Coronary artery (tissue), 2 donors: ENCODE measurements around the gene TTC33.
"Not testable (repeated sequence)": the region's sequence is repeated elsewhere in the genome, so short reads cannot be mapped to it uniquely, and the experiment has no call there.

Source experiments
- DNase-seq: peaks from one replicate; pipeline ENCODE4 v3.0.0-alpha.2; 2017; ENCODE audit warnings: low spot score
- H3K27ac ChIP-seq, 2 donors: fragments of 200-600 bp; sonication (generic); one replicate each; pipeline ENCODE4 v1.5.1; 2016 to 2019
- H3K4me3 ChIP-seq: fragments of 200-600 bp; sonication (generic); 2 replicates; pipeline ENCODE4 v1.5.1; 2016; ENCODE audit warnings: mild to moderate bottlenecking, moderate library complexity
- CTCF ChIP-seq: fragments of 200-600 bp; sonication (generic); IDR thresholded peaks from one replicate; pipeline ENCODE4 v1.5.1; 2019; ENCODE audit warnings: antibody characterized with exemption

Gene TTC33

DNA sequence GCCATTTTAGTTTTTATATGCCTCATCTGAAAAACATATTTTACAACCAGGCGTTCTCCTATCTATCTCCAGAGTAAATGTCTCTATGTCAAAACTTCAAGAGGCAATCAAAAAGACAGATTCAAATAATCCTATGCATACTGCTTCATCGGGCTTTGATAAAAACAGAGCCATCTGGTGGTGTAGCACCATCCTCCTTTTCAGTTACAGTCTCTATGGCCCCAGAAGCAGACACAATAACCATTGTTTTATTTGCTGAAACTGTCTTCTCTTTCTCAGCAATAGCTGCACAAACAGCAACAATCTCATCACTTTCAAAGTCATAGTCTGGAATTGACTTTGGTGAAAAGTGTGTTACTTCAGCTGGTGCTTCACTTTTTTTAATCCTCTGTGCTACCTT is 39.8 kb downstream of the TTC33 start:
- no peak for TF ChIP-seq CTCF
- DNase-seq = no peak

GRCh38 chr5:40714001-40714400 is 41.8 kb downstream of the TTC33 start:
- Histone ChIP-seq H3K27ac (no peak overlapping the region), H3K4me3 (no peak overlapping the region)
- no peak for DNase-seq
- no peak for TF ChIP-seq CTCF

More for the DNA sequence above, 39.8 kb downstream of the TTC33 start:
- Histone ChIP-seq H3K4me3 (no peak overlapping the region), H3K27ac (no peak overlapping the region)

- H3K4me3 ChIP-seq, H3K27ac ChIP-seq, DNase-seq: not testable (repeated sequence)
Measured at GRCh38 chr5:40710575-40710974, 45.2 kb downstream of the TTC33 start.

DNA sequence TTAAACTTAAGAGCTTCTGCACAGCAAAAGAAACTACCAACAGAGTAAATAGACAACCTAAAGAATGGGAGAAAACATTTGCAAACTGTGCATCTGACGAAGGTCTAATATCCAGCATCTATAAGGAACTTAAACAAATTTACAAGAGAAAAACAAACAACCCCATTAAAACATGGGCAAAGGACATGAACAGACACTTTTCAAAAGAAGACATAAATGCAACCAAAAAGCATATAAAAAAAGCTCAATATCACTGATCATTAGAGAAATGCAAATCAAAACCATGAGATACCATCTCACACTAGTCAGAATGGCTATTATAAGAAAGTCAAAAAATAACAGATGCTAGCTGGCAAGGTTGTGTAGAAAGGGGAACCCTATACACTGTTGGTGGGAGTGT is 50.3 kb downstream of the TTC33 start:
- H3K27ac ChIP-seq, DNase-seq, H3K4me3 ChIP-seq: not testable (repeated sequence)

DNA sequence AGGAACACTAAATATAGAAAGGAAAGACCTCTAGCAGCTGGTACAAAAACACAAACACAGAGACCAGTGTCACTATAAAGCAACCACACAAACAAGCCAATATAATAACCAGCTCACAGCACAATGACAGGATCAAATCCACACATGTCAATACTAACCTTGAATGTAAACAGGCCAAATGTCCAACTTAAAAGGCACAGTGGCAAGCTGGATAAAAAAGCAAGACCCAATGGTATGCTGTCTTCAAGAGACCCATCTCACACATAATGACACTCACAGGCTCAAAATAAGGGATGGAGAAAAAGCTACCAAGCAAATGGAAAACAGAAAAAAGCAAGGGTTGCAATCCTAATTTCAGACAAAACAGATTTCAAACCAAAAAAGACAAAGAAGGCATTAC is 53.7 kb downstream of the TTC33 start:
- DNase-seq, H3K27ac ChIP-seq, H3K4me3 ChIP-seq: not testable (repeated sequence)

- Histone ChIP-seq H3K27ac (no peak overlapping the region), H3K4me3 (no peak overlapping the region)
- DNase-seq = no peak
- no peak for TF ChIP-seq CTCF
Measured at GRCh38 chr5:40700116-40700782, 55.5 kb downstream of the TTC33 start.

GRCh38 chr5:40694433-40694832 is 61.3 kb downstream of the TTC33 start:
- no peak overlapping the region for H3K27ac ChIP-seq
- no peak for TF ChIP-seq CTCF
- H3K4me3 ChIP-seq = no peak overlapping the region
- no peak for DNase-seq

DNA sequence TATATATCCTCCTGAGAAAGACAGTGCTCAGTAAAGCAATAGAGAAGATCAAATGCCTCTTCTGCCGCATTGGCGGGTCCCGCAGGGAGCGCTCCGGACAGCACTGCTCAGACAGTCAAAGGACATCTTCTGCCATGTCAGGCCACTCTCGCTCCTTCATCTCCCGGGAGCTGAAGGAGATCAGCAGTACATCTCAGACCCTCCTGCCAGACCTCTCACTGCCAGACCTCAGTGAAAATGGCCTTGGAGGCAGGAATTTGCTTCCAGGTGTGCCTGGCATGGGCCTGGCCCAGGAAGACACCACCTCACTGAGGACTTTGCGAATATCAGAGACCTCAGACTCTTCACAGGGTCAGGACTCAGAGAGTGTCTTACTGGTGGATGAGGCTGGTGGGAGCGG is 63.9 kb downstream of the TTC33 start:
- Histone ChIP-seq H3K27ac (no peak overlapping the region), H3K4me3 (no peak overlapping the region)
- no peak for TF ChIP-seq CTCF
- no peak for DNase-seq

DNA sequence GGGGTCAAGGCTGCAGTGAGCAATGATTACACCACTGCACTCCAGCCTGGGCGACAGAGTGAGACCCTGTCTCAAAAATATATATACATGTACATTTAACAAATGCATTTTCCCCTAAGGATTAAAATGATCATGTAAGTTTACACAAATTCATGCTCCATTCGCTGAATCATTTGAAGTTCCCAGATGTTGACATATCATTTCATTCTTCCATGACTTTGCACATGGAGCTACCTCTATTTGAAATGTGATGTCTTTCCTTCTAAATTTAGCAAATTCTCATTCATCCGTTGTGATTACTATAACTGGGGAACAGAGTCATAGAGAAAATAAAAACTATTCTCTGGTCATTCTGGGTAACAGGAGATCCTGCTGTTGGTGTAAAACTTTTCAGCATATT is 65.5 kb downstream of the TTC33 start:
- DNase-seq = no peak
- TF ChIP-seq CTCF = no peak
- Histone ChIP-seq H3K27ac (no peak overlapping the region), H3K4me3 (no peak overlapping the region)
